HEK293T (cell line): Measurements from ENCODE around the gene FEZF1.

Experiments
- CTCF ChIA-PET: fragments of 350-600 bp; formaldehyde crosslinking; extraction: SDS; loops from one replicate; lab custom pipeline; 2021; ENCODE audit warnings: antibody characterized with exemption, inconsistent platforms; lab: Yijun Ruan, JAX
- POLR2A ChIA-PET: fragments of 350-600 bp; formaldehyde crosslinking; extraction: SDS; loops from one replicate; lab custom pipeline; 2020; ENCODE audit warnings: antibody characterized with exemption, inconsistent platforms; lab: Yijun Ruan, JAX
- DNase-seq: peaks from one replicate; pipeline ENCODE4 v3.0.0; 2012; ENCODE audit warnings: mixed read lengths; ENCODE audit errors: extremely low spot score
- ARNT ChIP-seq: fragments of 450-650 bp; IDR thresholded peaks from 2 replicates; pipeline ENCODE4 v1.6.1; 2017; ENCODE audit warnings: mild to moderate bottlenecking
- BHLHE40 ChIP-seq: fragments of 450-650 bp; IDR thresholded peaks from 2 replicates; pipeline ENCODE4 v1.6.1; 2016; ENCODE audit warnings: mild to moderate bottlenecking, moderate library complexity, borderline replicate concordance
- CTBP1 ChIP-seq: fragments of 450-650 bp; IDR thresholded peaks from 2 replicates; pipeline ENCODE4 v1.6.1; 2016; ENCODE audit warnings: borderline replicate concordance
- ELF4 ChIP-seq: fragments of 450-650 bp; IDR thresholded peaks from 2 replicates; pipeline ENCODE4 v1.6.1; 2017; ENCODE audit warnings: antibody characterized with exemption
- FOXA1 ChIP-seq: fragments of 450-650 bp; IDR thresholded peaks from 2 replicates; pipeline ENCODE4 v1.6.1; 2016; ENCODE audit warnings: mild to moderate bottlenecking
- FOXK2 ChIP-seq: fragments of 450-650 bp; IDR thresholded peaks from 2 replicates; pipeline ENCODE4 v1.6.1; 2016; ENCODE audit warnings: mild to moderate bottlenecking
- FOXM1 ChIP-seq: fragments of 450-650 bp; IDR thresholded peaks from 2 replicates; pipeline ENCODE4 v1.6.1; 2017; ENCODE audit warnings: mild to moderate bottlenecking, borderline replicate concordance
- HDGF ChIP-seq: fragments of 450-650 bp; IDR thresholded peaks from 2 replicates; pipeline ENCODE4 v1.6.1; 2017; ENCODE audit warnings: antibody characterized with exemption, borderline replicate concordance
- L3MBTL2 ChIP-seq: fragments of 450-650 bp; conservative IDR thresholded peaks from 2 replicates; pipeline ENCODE4 v1.6.1; 2016; ENCODE audit warnings: mild to moderate bottlenecking
- LEF1 ChIP-seq: fragments of 450-650 bp; IDR thresholded peaks from 2 replicates; pipeline ENCODE4 v1.6.1; 2017; ENCODE audit warnings: mild to moderate bottlenecking, borderline replicate concordance
- NFRKB ChIP-seq: fragments of 450-650 bp; IDR thresholded peaks from 2 replicates; pipeline ENCODE4 v1.6.1; 2016; ENCODE audit warnings: mild to moderate bottlenecking, moderate library complexity
- PKNOX1 ChIP-seq: fragments of 450-650 bp; IDR thresholded peaks from 2 replicates; pipeline ENCODE4 v1.6.1; 2016
- SP1 ChIP-seq: fragments of 450-650 bp; IDR thresholded peaks from 2 replicates; pipeline ENCODE4 v1.6.1; 2017
- SUZ12 ChIP-seq: fragments of 450-650 bp; IDR thresholded peaks from 2 replicates; pipeline ENCODE4 v1.6.1; 2016; ENCODE audit warnings: mild to moderate bottlenecking
- TARDBP ChIP-seq: fragments of 450-650 bp; IDR thresholded peaks from 2 replicates; pipeline ENCODE4 v1.6.1; 2016
- ZNF384 ChIP-seq: fragments of 450-650 bp; IDR thresholded peaks from 2 replicates; pipeline ENCODE4 v1.6.1; 2016

The FEZF1 gene

GRCh38 chr7:122304319-122304975 is at the start of gene FEZF1:
TSS of gene FEZF1 (minus strand) at chr7:122304750. CDS start at chr7:122304437, 313 bp downstream.
- no peak for DNase-seq
- ChIA-PET POLR2A (no interaction called here), CTCF (no interaction called here)
- no peak for TF ChIP-seq PKNOX1
- TF ChIP-seq BHLHE40, result no peak
- no peak for TF ChIP-seq FOXA1
- no peak for TF ChIP-seq TARDBP
- no peak for TF ChIP-seq NFRKB
- TF ChIP-seq LEF1, result no peak
- no peak for TF ChIP-seq SP1
- no peak for TF ChIP-seq L3MBTL2
- no peak for TF ChIP-seq HDGF
- TF ChIP-seq FOXK2, result no peak

GRCh38 chr7:122352454-122352853 is 47.9 kb upstream of the FEZF1 start:
- CTCF ChIA-PET, result interaction anchor here (0.6 kb wide), 1 partner anchor 266 kb away, joined by 5 read pairs; no protein-coding TSS in a partner anchor
- no peak for DNase-seq
- TF ChIP-seq FOXK2 (no peak), PKNOX1 (no peak), CTBP1 (no peak), L3MBTL2 (no peak), ARNT (no peak), LEF1 (no peak), BHLHE40 (no peak), HDGF (no peak), TARDBP (no peak), SUZ12 (no peak), ZNF384 (no peak), NFRKB (no peak), FOXA1 (no peak)
- POLR2A ChIA-PET, result no interaction called here

GRCh38 chr7:122350701-122351100 is 46.2 kb upstream of the FEZF1 start:
- TF ChIP-seq BHLHE40 (no peak), TARDBP (no peak), FOXA1 (no peak)
- no peak for DNase-seq
- CTCF ChIA-PET, result no interaction called here
- POLR2A ChIA-PET, result no interaction called here

- no peak for DNase-seq
- ChIA-PET POLR2A (no interaction called here), CTCF (no interaction called here)
- TF ChIP-seq ZNF384, result no peak
- no peak for TF ChIP-seq ELF4
- TF ChIP-seq LEF1, result no peak
- TF ChIP-seq L3MBTL2, result no peak
- no peak for TF ChIP-seq FOXK2
- TF ChIP-seq FOXM1, result no peak
- no peak for TF ChIP-seq SP1
- no peak for TF ChIP-seq SUZ12
- no peak for TF ChIP-seq PKNOX1
- TF ChIP-seq CTBP1, result no peak
- TF ChIP-seq TARDBP, result no peak
- TF ChIP-seq HDGF, result no peak
- TF ChIP-seq FOXA1, result no peak
Observed at GRCh38 chr7:122344303-122344620, 39.7 kb upstream of the FEZF1 start.

GRCh38 chr7:122343601-122344302 is 39.2 kb upstream of the FEZF1 start:
- TF ChIP-seq FOXM1, result no peak
- no peak for TF ChIP-seq LEF1
- DNase-seq, result no peak
- POLR2A ChIA-PET, result no interaction called here
- CTCF ChIA-PET, result no interaction called here

GRCh38 chr7:122340427-122340826 is 35.9 kb upstream of the FEZF1 start:
- CTCF ChIA-PET, result no interaction called here
- no peak for TF ChIP-seq CTBP1
- TF ChIP-seq HDGF, result no peak
- no peak for TF ChIP-seq ZNF384
- no peak for TF ChIP-seq FOXA1
- TF ChIP-seq SUZ12, result no peak
- TF ChIP-seq ELF4, result no peak
- no peak for TF ChIP-seq SP1
- TF ChIP-seq NFRKB, result no peak
- no peak for TF ChIP-seq LEF1
- no peak for TF ChIP-seq FOXK2
- TF ChIP-seq L3MBTL2, result no peak
- no peak for TF ChIP-seq PKNOX1
- TF ChIP-seq ARNT, result no peak
- TF ChIP-seq BHLHE40, result no peak
- no peak for TF ChIP-seq TARDBP
- DNase-seq, result no peak
- POLR2A ChIA-PET, result no interaction called here
